ENCODE results near the gene ASIC2. TPM values are rescaled to one million over a fixed set of nuclear protein-coding genes. Genes with fewer than 3 reads are reported as not detected.

The ASIC2 gene
- total RNA-seq, 1 experiment from 2014 or later, result 0.11 TPM

DNA sequence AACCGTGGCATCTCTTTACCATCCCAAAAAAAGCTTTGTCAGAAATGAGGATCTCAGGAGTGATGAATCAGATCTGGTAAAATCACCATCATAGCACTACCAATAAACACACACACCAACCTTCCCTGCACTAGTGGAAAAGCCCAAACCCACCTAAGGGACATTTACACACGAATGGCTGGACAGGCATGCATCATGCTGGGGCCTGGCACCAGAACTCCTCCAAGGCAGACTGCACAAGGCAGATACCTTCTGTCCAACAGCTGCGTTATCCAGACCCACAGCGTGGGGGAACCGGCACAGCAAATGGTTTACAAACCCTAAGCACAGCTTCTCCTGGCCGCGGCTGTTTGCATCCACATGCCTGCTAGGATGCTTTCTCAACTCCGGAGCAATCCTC, 2.8 kb downstream of the ASIC2 start:
- Histone ChIP-seq H3K9me3 (ENCODE audit: low read length) (no peaks in the 10 kb centered on the region), H3K4me3 (ENCODE audit: low read length) (no peak overlapping the region), H3K9ac (ENCODE audit: low read length) (no peak overlapping the region), H3K4me1 (ENCODE audit: insufficient read depth, low read length) (peaks cover 4% of the 10 kb centered on the region; the same call in 1 of the 2 replicates), H3K36me3 (ENCODE audit: low read depth, low read length) (no peaks in the 10 kb centered on the region), H3K9me2 (replicated peaks; ENCODE audit: low read length) (no peaks in the 10 kb centered on the region), H3K4me2 (ENCODE audit: low read length) (no peak overlapping the region), H3K27ac (ENCODE audit: low read length) (no peak overlapping the region), H3K79me2 (ENCODE audit: low read length) (no peaks in the 10 kb centered on the region), H2AFZ (ENCODE audit: low read length) (no peak overlapping the region), H3F3A (ENCODE audit: low read length, unreplicated experiment) (no peaks in the 10 kb centered on the region), H3K27me3 (ENCODE audit: low read length) (peaks cover 8% of the 10 kb centered on the region; the same call in 1 of the 2 replicates), H4K20me1 (ENCODE audit: low read length) (no peaks in the 10 kb centered on the region)
- ChIA-PET POLR2A (ENCODE audit: unreplicated experiment) (no interaction called here), CTCF (no interaction called here)
- no TSS peak for BruUV-seq (replicated peaks)
- intact Hi-C loops (cut with micrococcal nuclease), result no loop called here
- no peak for ATAC-seq
- DNase-seq, result no peak
- TF ChIP-seq EZH2 (IDR thresholded peaks at IDR 0.05; ENCODE audit: low read length, unreplicated experiment) (no peak), EZH2phosphoT487 (IDR thresholded peaks at IDR 0.05; ENCODE audit: borderline replicate concordance, low read length) (no peak)
- TF ChIP-seq, protein P1, sequence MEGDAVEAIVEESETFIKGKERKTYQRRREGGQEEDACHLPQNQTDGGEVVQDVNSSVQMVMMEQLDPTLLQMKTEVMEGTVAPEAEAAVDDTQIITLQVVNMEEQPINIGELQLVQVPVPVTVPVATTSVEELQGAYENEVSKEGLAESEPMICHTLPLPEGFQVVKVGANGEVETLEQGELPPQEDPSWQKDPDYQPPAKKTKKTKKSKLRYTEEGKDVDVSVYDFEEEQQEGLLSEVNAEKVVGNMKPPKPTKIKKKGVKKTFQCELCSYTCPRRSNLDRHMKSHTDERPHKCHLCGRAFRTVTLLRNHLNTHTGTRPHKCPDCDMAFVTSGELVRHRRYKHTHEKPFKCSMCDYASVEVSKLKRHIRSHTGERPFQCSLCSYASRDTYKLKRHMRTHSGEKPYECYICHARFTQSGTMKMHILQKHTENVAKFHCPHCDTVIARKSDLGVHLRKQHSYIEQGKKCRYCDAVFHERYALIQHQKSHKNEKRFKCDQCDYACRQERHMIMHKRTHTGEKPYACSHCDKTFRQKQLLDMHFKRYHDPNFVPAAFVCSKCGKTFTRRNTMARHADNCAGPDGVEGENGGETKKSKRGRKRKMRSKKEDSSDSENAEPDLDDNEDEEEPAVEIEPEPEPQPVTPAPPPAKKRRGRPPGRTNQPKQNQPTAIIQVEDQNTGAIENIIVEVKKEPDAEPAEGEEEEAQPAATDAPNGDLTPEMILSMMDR (conservative IDR thresholded peaks at IDR 0.05; ENCODE audit: low read depth, low read length), result no peak

DNA sequence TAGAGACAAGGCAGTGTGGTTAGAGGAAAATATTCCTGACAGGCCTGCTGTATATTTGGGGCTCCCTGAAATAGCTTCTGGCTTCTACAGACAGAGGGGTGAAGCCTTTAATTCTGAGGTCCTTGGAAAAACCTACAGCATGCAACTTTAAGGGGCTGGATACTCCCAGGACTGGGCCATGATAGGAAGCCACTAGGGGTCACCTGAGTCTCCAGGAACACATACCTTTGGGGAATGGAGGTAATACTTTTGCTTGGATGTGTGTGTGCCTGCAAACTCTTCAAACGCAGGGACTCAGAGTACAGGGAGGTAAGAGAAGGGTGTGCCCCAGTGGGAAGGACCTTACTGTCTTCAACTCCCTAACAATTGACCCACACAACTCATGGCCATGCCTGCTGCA, 4.1 kb downstream of the ASIC2 start:
- Histone ChIP-seq H2AFZ (ENCODE audit: low read length) (no peak overlapping the region), H4K20me1 (ENCODE audit: low read length) (no peaks in the 10 kb centered on the region), H3K36me3 (ENCODE audit: low read depth, low read length) (no peaks in the 10 kb centered on the region), H3K79me2 (ENCODE audit: low read length) (no peaks in the 10 kb centered on the region), H3K27ac (ENCODE audit: low read length) (no peak overlapping the region), H3K4me2 (ENCODE audit: low read length) (no peak overlapping the region), H3K27me3 (ENCODE audit: low read length) (peaks cover 8% of the 10 kb centered on the region; the same call in 1 of the 2 replicates), H3F3A (ENCODE audit: low read length, unreplicated experiment) (no peaks in the 10 kb centered on the region), H3K9ac (ENCODE audit: low read length) (no peak overlapping the region), H3K4me1 (ENCODE audit: insufficient read depth, low read length) (peaks cover 13% of the 10 kb centered on the region), H3K4me3 (ENCODE audit: low read length) (no peak overlapping the region), H3K9me2 (replicated peaks; ENCODE audit: low read length) (no peaks in the 10 kb centered on the region), H3K9me3 (ENCODE audit: low read length) (no peaks in the 10 kb centered on the region)
- CTCF ChIA-PET, result no interaction called here
- DNase-seq (no peak), ATAC-seq (no peak)
- intact Hi-C loops (cut with micrococcal nuclease), result no loop called here
- POLR2A ChIA-PET (ENCODE audit: unreplicated experiment), result no interaction called here
- no peak for TF ChIP-seq EZH2phosphoT487 (IDR thresholded peaks at IDR 0.05; ENCODE audit: borderline replicate concordance, low read length)
- TF ChIP-seq EZH2 (IDR thresholded peaks at IDR 0.05; ENCODE audit: low read length, unreplicated experiment), result no peak
- TF ChIP-seq, protein P1 (conservative IDR thresholded peaks at IDR 0.05; ENCODE audit: low read depth, low read length), result no peak
- BruUV-seq (replicated peaks), result no TSS peak

DNA sequence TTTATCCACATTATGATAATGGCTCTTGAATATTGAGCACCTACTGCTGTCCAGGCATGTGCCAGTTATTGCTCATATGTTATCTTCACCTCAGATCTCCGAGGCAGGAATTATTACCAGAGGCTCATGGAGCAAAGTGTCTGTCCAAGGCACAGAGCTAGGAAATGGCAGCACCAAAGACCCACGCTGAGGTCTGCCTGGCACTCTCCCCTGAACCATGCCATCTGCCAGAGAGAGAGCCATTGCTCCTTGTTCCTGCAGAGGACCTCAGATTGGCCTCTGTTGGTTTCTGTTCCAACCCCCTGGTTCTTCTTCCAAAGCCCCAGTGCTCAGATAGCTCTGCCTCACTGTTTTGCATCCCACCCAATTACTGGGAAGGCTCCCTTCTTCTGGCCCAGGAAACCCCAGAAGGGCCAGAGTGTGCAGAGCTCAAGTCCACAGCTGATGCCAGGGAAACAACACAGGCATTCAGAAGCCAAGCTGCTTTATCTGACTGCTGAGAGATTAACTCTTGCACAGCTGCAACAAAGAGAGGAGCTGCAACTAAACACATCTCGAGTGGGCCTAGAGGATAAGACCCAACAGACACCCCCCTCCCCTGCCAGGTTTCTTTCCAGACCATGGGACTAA, 5.9 kb downstream of the ASIC2 start:
- DNase-seq (no peak), ATAC-seq (no peak)
- no peak for TF ChIP-seq EZH2phosphoT487 (IDR thresholded peaks at IDR 0.05; ENCODE audit: borderline replicate concordance, low read length)
- TF ChIP-seq, protein P1 (conservative IDR thresholded peaks at IDR 0.05; ENCODE audit: low read depth, low read length), result no peak
- TF ChIP-seq EZH2 (IDR thresholded peaks at IDR 0.05; ENCODE audit: low read length, unreplicated experiment), result no peak
- ChIA-PET CTCF (interaction anchor here (0.7 kb wide), 1 partner anchor 727 kb away, joined by 3 read pairs; no protein-coding TSS in a partner anchor), POLR2A (ENCODE audit: unreplicated experiment) (no interaction called here)
- no peak overlapping the region for H3K4me2 ChIP-seq (ENCODE audit: low read length)
- no TSS peak for BruUV-seq (replicated peaks)
- no peaks in the 10 kb centered on the region for H3K36me3 ChIP-seq (ENCODE audit: low read depth, low read length)
- intact Hi-C loops (cut with micrococcal nuclease), result no loop called here
- H3K9me2 ChIP-seq (replicated peaks; ENCODE audit: low read length), result no peaks in the 10 kb centered on the region
- no peaks in the 10 kb centered on the region for H3K27me3 ChIP-seq (ENCODE audit: low read length)
- H4K20me1 ChIP-seq (ENCODE audit: low read length), result no peaks in the 10 kb centered on the region
- no peak overlapping the region for H3K27ac ChIP-seq (ENCODE audit: low read length)
- H3K4me1 ChIP-seq (ENCODE audit: insufficient read depth, low read length), result peaks cover 24% of the 10 kb centered on the region
- H3K4me3 ChIP-seq (ENCODE audit: low read length), result no peak overlapping the region
- no peaks in the 10 kb centered on the region for H3K9me3 ChIP-seq (ENCODE audit: low read length)
- H3K9ac ChIP-seq (ENCODE audit: low read length), result no peak overlapping the region
- no peaks in the 10 kb centered on the region for H3F3A ChIP-seq (ENCODE audit: low read length, unreplicated experiment)
- H3K79me2 ChIP-seq (ENCODE audit: low read length), result no peaks in the 10 kb centered on the region
- no peak overlapping the region for H2AFZ ChIP-seq (ENCODE audit: low read length)
